Glutamatergic neuron (in vitro differentiated cells): ENCODE results near the gene RREB1. TPM values are rescaled to one million over a fixed set of nuclear protein-coding genes. Genes with fewer than 3 reads are reported as not detected.

ENCODE experiments used
- DNase-seq: peaks from one replicate; pipeline ENCODE4 v3.0.0; 2022
- H3K27ac Mint-ChIP-seq: one replicate; pipeline ENCODE4 v1.8.0; 2020; ENCODE audit warnings: mild to moderate bottlenecking, mixed read lengths, inconsistent platforms; ENCODE audit not compliant: unreplicated experiment
- H3K27me3 Mint-ChIP-seq: one replicate; pipeline ENCODE4 v1.8.0; 2020; ENCODE audit warnings: mild to moderate bottlenecking, moderate library complexity, mixed read lengths, inconsistent platforms; ENCODE audit not compliant: unreplicated experiment
- H3K36me3 Mint-ChIP-seq: one replicate; pipeline ENCODE4 v1.8.0; 2020; ENCODE audit warnings: mild to moderate bottlenecking, mixed read lengths, inconsistent platforms; ENCODE audit not compliant: unreplicated experiment
- H3K4me1 Mint-ChIP-seq: one replicate; pipeline ENCODE4 v1.8.0; 2020; ENCODE audit warnings: mild to moderate bottlenecking, low read depth, mixed read lengths, inconsistent platforms; ENCODE audit not compliant: unreplicated experiment
- H3K4me3 Mint-ChIP-seq: one replicate; pipeline ENCODE4 v1.8.0; 2020; ENCODE audit warnings: mild to moderate bottlenecking, mixed read lengths, inconsistent platforms; ENCODE audit not compliant: unreplicated experiment
- H3K9me3 Mint-ChIP-seq: one replicate; pipeline ENCODE4 v1.8.0; 2020; ENCODE audit warnings: mild to moderate bottlenecking, moderate library complexity, mixed read lengths, inconsistent platforms; ENCODE audit not compliant: unreplicated experiment
- total RNA-seq: library from RNA; stranded (reverse); fragmentation: NEBNext Ultra II Directional; extraction: Animal tissue kit (Norgen Biotek cat#: 25700); gene quantifications from one replicate; pipeline ENCODE4 v1.2.1, GENCODE V29; 2021; ENCODE audit not compliant: unreplicated experiment
- TF ChIP-seq, protein P1 (sequence below): fragments of 200-600 bp; sonication (generic); IDR thresholded peaks from one replicate; pipeline ENCODE4 v1.5.0; 2021; ENCODE audit not compliant: partially characterized antibody, unreplicated experiment

RREB1 gene
- total RNA-seq, 1 donor from 2014 or later: 3.4 TPM

DNA sequence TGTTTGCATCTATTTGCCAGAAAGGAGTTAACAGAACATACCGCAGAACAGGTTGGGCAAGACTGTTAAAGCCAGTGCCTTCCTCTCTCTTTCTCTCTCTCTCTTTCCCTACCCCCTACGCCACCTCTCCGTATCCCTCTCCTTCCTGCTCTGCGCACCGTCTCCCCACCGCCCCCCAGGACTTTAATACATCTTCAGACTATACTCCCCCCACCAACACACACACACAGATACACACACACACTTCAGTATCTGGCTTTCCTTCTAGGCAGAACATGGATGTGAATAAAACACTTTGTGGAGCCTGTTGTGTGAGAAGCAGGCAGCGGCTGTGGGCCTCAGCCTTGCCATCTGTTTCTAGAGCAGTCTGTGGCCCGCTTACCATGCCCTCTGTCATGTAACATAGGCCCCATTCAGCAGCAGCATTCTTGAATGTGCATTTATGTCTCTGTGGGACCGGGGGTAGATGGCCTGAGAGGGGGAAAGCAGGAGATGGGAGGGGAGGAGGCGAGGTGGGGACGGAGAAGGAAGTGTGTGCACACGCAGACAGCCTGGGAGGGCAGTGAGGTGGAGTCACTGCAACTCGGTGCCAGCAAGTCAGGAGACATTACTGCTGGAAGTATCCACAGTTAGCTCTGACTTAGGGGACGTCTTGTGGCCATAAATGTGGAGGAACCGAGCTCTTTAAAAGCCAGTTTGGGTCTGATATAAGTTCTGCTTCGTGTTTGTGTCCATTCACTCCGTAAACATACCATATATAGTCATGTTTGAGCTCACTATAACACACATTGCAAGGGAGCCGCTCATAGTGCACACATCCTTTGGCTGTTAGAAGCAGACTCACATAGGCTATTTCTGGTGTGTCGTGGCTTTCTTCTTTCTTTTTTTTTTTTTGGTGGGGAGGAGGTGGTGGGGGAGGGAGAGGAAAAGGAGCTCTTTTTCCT, 38.4 kb downstream of the RREB1 start:
- H3K27me3 Mint-ChIP-seq: peaks cover 6% of the 10 kb centered on the region
- peak overlapping the region; percentile 67 for H3K4me3 Mint-ChIP-seq
- peaks cover 48% of the 10 kb centered on the region for H3K4me1 Mint-ChIP-seq
- DNase-seq: peak; percentile 42
- peaks cover 2% of the 10 kb centered on the region for H3K9me3 Mint-ChIP-seq
- H3K27ac Mint-ChIP-seq: peak overlapping the region; percentile 93
- H3K36me3 Mint-ChIP-seq: no peaks in the 10 kb centered on the region
- TF ChIP-seq, protein P1, sequence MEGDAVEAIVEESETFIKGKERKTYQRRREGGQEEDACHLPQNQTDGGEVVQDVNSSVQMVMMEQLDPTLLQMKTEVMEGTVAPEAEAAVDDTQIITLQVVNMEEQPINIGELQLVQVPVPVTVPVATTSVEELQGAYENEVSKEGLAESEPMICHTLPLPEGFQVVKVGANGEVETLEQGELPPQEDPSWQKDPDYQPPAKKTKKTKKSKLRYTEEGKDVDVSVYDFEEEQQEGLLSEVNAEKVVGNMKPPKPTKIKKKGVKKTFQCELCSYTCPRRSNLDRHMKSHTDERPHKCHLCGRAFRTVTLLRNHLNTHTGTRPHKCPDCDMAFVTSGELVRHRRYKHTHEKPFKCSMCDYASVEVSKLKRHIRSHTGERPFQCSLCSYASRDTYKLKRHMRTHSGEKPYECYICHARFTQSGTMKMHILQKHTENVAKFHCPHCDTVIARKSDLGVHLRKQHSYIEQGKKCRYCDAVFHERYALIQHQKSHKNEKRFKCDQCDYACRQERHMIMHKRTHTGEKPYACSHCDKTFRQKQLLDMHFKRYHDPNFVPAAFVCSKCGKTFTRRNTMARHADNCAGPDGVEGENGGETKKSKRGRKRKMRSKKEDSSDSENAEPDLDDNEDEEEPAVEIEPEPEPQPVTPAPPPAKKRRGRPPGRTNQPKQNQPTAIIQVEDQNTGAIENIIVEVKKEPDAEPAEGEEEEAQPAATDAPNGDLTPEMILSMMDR: no peak

DNA sequence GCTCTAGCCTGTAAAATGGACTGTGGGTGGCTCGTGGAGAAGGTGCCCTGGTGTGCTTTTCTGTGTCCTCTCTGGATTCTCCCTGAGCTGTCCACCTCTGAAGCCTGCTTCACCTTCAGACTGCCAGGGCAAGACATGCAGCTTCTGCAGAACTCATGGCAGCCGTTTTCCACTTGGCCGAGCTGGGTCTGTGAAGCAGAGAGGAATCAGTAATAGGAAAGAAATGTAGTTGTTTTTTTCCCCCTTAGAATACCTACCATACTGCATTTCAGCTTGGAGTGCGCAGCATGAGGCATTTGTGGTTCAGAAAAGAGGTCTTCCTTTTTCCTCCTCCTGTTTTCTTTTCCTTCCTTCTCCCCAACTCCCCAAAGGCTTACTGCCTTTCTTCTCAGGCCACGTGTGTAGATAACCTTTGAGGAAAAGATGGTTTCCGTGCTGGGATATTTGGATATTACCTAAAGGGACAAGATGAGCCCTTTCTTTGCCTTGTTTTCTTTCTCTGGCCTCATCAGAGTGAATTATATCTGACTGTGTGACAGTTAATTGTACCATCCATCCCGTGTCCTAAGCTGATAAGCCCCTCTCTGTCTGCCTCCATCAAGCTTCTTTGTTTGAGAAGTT, 39.4 kb downstream of the RREB1 start:
- no peaks in the 10 kb centered on the region for H3K36me3 Mint-ChIP-seq
- peaks cover 52% of the 10 kb centered on the region for H3K4me1 Mint-ChIP-seq
- peak overlapping the region; percentile 67 for H3K4me3 Mint-ChIP-seq
- TF ChIP-seq, protein P1: no peak
- DNase-seq: no peak
- peak overlapping the region; percentile 93 for H3K27ac Mint-ChIP-seq
- peaks cover 2% of the 10 kb centered on the region for H3K9me3 Mint-ChIP-seq
- H3K27me3 Mint-ChIP-seq: peaks cover 6% of the 10 kb centered on the region

DNA sequence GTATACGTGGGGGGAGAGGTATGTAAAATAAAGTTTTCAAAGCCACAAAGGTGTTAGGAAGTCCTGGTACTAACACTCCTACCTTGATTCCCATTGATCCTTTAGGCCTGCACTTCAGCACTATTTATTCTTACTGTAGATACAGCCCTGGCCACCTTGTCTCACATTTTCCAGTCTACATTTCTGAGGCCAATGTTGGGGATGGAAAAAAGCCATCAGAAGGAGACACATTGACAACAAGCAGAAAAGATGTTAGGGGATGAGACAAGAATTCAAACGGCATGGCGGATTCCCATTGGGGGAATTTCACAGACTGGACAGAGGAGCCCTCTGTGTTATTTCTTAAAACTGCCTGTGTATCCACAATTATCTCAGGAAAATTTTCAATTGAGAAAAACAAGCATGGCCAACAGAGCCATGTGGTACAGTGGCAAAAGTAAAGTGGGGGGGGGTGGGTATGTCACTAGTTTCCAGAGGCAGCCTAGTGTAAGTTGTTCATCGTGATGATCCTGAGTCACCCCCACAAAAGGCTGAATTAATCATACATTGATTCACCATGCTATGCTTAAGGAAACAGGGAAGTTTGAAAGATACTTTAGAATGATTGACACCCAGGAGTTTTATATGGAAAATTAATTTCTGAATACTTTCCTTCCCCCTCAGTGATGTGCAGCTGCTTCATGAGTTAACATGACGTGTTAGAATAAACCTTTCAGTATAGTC, 40.5 kb downstream of the RREB1 start:
- H3K4me1 Mint-ChIP-seq: peaks cover 49% of the 10 kb centered on the region
- H3K4me3 Mint-ChIP-seq: no peak overlapping the region
- no peak overlapping the region for H3K27ac Mint-ChIP-seq
- no peak for DNase-seq
- H3K36me3 Mint-ChIP-seq: no peaks in the 10 kb centered on the region
- H3K27me3 Mint-ChIP-seq: peaks cover 6% of the 10 kb centered on the region
- TF ChIP-seq, protein P1: no peak
- H3K9me3 Mint-ChIP-seq: peaks cover 2% of the 10 kb centered on the region

DNA sequence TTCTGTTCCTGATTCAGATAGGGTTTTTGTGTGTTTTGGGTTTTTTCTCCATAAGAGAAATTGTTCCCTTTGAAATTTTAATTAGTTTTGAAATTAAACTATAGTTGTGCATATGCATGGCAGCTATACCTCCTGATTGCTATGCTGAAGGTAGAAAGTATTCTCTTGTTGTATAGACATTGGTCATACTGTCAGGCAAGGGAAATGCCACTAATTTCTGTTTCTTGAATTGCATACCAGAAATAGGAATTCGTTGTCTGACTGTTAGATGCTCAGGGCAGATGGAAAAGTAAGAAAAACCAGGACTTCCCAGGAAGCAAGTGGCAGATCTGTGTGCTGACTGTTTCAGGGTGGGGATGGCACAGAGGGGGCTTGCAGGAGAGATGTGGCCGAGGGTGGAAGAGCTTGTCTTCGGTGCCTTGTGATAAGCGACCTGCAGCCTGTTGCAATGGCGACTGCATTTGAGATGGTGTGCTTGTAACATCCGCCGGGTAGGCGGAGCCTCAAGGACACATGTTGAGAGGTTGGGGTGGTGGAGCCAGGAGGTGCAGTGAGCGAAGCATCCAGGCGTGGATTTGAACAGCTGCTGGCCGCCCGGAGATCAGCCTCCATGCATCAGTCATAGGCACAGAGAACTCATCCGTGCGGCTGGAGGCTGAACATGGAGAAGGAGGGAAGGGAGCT, 42.8 kb downstream of the RREB1 start:
- Mint-ChIP-seq H3K4me1 (peaks cover 34% of the 10 kb centered on the region), H3K27me3 (peaks cover 6% of the 10 kb centered on the region), H3K4me3 (peak overlapping the region; percentile 5), H3K27ac (peak overlapping the region; percentile 56), H3K9me3 (no peaks in the 10 kb centered on the region), H3K36me3 (no peaks in the 10 kb centered on the region)
- TF ChIP-seq, protein P1: no peak
- peak; percentile 55 for DNase-seq
